Retinal pigment epithelial cell (primary cell): ENCODE measurements around the gene GNRH2.
A peak's percentile ranks its signal among the peaks of the same experiment; 100 is the strongest.
"Not testable (repeated sequence)": the region's sequence is repeated elsewhere in the genome, so short reads cannot be mapped to it uniquely, and the experiment has no call there.

Experiments used
- DNase-seq: peaks from one replicate; pipeline ENCODE4 v3.0.0-alpha.2; 2010; ENCODE audit warnings: low read depth
- H3K4me3 ChIP-seq: 2 replicates; pipeline ENCODE4 v1.5.1; 2011; ENCODE audit warnings: mild to moderate bottlenecking, low read length, control low read depth, moderate library complexity
- TF ChIP-seq, protein P1 (sequence below): conservative IDR thresholded peaks from 2 replicates; pipeline ENCODE4 v1.5.1; 2011; ENCODE audit warnings: low read depth, low read length, control low read depth, inconsistent platforms

GNRH2 gene

DNA sequence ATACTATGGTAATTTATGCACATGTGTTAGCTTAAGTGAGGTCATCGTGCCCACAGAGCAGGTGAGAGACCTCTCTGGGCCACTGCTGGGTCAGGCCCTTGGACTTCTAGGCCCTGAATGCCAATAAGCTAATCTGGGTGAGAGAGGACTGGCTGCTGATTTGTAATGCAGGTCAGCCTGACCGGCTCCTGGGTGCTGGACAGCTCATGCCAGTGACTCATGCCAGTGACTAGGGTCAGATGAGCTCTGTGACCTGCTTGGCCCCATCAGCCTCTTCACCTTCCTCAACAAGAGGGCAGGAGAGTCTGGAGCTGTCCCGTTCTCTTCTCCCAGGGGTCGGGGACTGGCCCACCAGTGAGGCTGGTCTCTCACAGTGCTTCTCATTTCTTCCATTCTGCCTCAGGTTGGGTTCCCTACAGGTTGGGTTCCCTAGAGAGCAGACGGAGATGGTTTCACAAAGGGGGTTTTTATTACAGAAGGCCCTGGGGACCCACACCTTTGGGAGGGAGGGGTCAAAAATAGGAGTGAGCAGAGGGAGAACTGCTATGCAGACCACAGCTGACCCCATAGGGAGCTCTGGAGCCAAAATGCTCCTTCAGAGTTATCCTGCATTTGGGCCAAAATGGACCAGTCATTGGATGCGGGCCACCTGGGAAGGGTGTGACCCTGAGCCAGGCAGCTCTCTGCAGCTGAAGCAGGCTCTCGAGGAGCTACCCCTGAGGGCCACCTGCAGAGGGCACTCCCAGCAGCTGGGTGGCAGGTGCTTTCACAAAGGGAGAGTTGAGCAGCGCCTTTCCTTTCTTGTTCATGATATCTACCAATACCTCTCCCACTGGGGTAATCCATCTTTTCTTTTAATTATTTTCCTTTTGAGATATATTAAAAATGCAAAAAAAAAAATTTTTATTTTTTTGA is 25.8 kb downstream of the GNRH2 start:
- TF ChIP-seq, protein P1, sequence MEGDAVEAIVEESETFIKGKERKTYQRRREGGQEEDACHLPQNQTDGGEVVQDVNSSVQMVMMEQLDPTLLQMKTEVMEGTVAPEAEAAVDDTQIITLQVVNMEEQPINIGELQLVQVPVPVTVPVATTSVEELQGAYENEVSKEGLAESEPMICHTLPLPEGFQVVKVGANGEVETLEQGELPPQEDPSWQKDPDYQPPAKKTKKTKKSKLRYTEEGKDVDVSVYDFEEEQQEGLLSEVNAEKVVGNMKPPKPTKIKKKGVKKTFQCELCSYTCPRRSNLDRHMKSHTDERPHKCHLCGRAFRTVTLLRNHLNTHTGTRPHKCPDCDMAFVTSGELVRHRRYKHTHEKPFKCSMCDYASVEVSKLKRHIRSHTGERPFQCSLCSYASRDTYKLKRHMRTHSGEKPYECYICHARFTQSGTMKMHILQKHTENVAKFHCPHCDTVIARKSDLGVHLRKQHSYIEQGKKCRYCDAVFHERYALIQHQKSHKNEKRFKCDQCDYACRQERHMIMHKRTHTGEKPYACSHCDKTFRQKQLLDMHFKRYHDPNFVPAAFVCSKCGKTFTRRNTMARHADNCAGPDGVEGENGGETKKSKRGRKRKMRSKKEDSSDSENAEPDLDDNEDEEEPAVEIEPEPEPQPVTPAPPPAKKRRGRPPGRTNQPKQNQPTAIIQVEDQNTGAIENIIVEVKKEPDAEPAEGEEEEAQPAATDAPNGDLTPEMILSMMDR: peak; percentile 32
- no peak overlapping the region for H3K4me3 ChIP-seq
- no peak for DNase-seq

DNA sequence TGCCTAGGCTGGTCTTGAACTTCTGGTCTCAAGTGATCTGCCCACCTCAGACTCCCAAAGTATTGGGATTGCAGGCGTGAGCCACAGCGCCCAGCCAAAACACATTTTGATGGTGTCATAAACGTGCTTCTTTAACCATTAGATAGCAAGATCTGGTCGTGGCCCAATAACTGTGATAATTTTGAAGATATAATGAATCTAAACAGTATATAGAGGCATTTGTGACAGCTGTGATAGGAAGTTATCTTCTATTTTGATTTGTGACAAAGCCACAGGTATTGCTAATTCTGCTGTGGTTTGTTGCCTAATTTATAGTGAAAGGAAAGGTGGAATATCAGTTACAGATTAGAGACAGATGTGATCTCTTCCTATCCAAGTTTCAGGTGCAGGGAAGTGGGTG is 27.3 kb downstream of the GNRH2 start:
- TF ChIP-seq, protein P1: no peak
- H3K4me3 ChIP-seq: no peak overlapping the region

DNA sequence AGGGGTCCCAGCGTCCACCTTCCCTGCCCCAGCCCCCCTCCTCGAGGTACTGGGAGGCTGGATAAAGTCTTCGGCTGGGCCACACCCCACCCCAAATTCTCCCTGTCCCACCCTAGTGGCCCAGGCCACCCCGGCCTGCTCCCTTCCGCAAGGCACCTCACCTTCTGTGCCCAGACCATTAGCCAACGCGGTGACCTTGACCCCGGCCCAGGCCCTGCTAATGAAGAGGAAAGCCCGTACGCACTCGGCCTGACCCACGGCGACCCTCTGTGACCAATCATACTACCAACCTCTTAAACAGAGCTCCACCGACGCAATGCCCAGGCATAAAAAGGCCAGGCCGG is 27.8 kb downstream of the GNRH2 start:
- H3K4me3 ChIP-seq: no peak overlapping the region
- no peak for DNase-seq
- TF ChIP-seq, protein P1: no peak

More for the DNA sequence above, 27.3 kb downstream of the GNRH2 start:
- DNase-seq: no peak

DNA sequence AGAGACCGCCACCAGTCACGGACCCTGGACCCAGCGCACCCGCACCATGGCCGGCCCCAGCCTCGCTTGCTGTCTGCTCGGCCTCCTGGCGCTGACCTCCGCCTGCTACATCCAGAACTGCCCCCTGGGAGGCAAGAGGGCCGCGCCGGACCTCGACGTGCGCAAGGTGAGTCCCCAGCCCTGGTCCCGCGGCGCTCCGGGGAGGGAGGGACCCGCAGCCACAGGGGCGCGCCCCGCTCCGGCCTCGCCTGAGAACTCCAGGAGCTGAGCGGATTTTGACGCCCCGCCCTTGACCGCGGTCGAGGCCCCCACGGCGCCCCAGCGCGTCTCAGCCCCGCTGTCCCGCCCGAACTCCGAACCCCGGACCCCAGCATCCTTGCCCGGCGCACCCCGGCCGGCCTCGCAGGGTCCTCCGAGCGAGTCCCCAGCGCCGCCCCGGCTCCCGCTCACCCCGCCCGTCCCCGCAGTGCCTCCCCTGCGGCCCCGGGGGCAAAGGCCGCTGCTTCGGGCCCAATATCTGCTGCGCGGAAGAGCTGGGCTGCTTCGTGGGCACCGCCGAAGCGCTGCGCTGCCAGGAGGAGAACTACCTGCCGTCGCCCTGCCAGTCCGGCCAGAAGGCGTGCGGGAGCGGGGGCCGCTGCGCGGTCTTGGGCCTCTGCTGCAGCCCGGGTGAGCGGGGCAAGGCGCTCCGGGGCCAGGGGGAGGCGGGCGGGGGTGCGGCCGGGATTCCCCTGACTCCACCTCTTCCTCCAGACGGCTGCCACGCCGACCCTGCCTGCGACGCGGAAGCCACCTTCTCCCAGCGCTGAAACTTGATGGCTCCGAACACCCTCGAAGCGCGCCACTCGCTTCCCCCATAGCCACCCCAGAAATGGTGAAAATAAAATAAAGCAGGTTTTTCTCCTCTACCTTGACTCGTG is 28.4 kb downstream of the GNRH2 start, which contains the start of gene OXT:
OXT (plus strand) TSS at position 11 of the 920 bp plus-strand sequence; CDS start at position 47, 36 bp downstream.
- DNase-seq: no peak
- TF ChIP-seq, protein P1: no peak
- H3K4me3 ChIP-seq: peak within 1 kb of the TSS; percentile 14

DNA sequence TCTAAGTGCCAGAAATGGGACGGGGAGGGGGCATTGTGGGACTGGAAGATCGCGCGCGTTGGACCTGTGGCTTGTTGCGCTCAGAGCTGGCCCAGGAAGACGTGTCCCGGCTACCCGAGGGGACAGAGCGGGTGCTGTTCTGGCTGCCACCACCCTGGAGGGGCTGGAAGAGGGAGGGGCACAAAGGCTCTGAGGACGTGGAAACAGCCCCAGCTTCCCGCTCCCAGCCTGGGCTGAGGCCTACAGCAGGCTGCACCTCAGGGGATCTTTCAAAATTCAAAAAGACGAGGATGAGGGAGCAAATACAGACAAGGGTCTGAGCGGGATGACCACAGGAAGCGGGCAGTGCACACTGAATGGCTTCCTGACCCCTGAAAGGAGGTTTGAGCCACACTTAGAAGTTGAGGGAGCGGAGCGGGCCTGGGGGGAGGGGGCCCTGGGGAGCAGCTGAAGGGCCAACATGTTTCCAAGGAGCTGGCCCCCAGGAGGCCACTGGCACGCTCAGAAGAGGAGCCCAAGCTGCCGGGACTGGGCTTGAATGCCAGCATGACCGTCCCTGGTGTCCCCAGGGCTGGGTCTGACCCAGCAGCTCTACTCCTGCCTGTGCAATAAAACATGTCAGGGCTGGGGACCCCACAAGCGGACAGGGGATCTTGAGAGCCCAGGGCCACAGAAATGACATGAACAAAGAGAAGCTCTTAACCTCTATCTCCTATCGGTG is 29.3 kb downstream of the GNRH2 start:
- H3K4me3 ChIP-seq: no peak overlapping the region
- TF ChIP-seq, protein P1: no peak
- DNase-seq: no peak

DNA sequence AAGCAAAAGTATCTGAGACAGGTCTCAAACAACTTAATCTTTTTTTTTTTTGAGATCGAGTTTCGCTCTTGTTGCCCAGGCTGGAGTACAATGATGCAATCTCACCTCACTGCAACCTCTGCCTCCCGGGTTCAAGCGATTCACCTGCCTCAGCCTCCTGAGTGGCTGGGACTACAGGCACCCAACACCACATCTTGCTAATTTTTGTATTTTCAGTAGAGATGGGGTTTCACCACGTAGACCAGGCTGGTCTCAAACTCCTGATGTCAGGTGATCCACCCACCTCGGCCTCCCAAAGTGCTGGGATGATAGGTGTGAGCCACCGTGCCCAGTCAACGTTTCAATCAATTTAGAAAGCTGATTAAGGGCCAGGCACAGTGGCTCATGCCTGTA is 29.8 kb downstream of the GNRH2 start:
- DNase-seq, H3K4me3 ChIP-seq: not testable (repeated sequence)

DNA sequence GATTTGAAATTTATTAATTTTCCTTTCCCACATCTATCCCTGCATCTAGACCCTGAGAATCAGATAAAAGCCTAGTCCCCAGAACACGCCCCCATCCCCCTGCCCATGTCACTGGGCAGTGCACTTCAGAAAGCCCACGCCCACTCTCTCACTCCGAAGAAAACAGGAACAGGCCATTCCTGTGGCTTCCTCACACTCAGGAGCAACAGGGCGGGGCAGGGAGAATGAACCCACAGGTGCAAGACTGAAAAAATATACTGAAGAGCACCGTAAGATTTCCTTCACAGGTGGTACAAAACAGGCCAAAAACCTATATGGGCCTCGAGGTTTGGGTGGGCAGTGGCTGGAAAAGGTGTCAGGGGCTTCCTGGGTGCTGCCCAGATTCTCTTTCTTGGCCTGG is 31.4 kb downstream of the GNRH2 start:
- no peak overlapping the region for H3K4me3 ChIP-seq
- TF ChIP-seq, protein P1: no peak
- no peak for DNase-seq

DNA sequence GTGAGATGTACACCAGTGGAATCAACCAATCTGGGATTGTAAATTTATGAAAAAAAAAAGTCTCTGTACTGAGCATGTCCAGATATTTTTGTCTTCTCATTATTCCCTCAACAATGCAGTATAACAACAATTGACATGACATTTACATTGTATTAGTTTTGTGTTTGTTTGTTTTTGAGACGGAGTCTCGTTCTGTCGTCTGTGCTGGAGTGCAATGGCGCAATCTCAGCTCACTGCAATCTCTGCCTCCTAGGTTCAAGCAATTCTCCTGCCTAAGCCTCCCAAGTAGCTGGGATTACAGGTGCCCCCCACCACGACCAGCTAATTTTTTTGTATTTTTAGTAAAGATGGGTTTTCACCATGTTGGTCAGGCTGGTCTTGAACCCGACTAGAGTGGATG is 31.9 kb downstream of the GNRH2 start:
- not testable (repeated sequence) for DNase-seq, H3K4me3 ChIP-seq
